NCI-H128 (cell line): ENCODE results near the gene WDCP.
"Not testable (repeated sequence)": the region's sequence is repeated elsewhere in the genome, so short reads cannot be mapped to it uniquely, and the experiment has no call there.

Source experiments
- DNase-seq: peaks from one replicate; lab custom pipeline; 2025; ENCODE audit not compliant: unreplicated experiment; lab: John Stamatoyannopoulos, UW

Gene WDCP

GRCh38 chr2:24022975-24023575 lies 24.1 kb downstream of the WDCP start:
- DNase-seq, result no peak

- DNase-seq, result no peak
These were observed 24.7 kb downstream of the WDCP start for GRCh38 chr2:24022324-24022974.

GRCh38 chr2:24021122-24021998 lies 25.8 kb downstream of the WDCP start:
- DNase-seq, result no peak

- DNase-seq, result no peak
These were observed 26.9 kb downstream of the WDCP start for GRCh38 chr2:24020244-24020643.

GRCh38 chr2:24019729-24020128 lies 27.5 kb downstream of the WDCP start:
- no peak for DNase-seq

- no peak for DNase-seq
These were observed 28.9 kb downstream of the WDCP start for GRCh38 chr2:24018241-24018640.

GRCh38 chr2:24017711-24018110 lies 29.5 kb downstream of the WDCP start:
- DNase-seq, result no peak

GRCh38 chr2:24016853-24017703 lies 30.1 kb downstream of the WDCP start:
- no peak for DNase-seq

- DNase-seq, result no peak
These were observed 30.8 kb downstream of the WDCP start for GRCh38 chr2:24016376-24016761.

- no peak for DNase-seq
These were observed 31.4 kb downstream of the WDCP start for GRCh38 chr2:24015562-24016375.

- DNase-seq, result not testable (repeated sequence)
These were observed 32.3 kb downstream of the WDCP start for GRCh38 chr2:24014902-24015301.

- DNase-seq, result no peak
These were observed 34.5 kb downstream of the WDCP start for GRCh38 chr2:24012521-24013188.

- no peak for DNase-seq
These were observed 35.7 kb downstream of the WDCP start for GRCh38 chr2:24011250-24012104.

- no peak for DNase-seq
These were observed 36.5 kb downstream of the WDCP start for GRCh38 chr2:24010477-24011249.

- DNase-seq, result no peak
These were observed 37.3 kb downstream of the WDCP start, which contains the start of gene MFSD2B for GRCh38 chr2:24009680-24010476. Gene MFSD2B (plus strand): TSS chr2:24010085. CDS start chr2:24010097, 12 bp downstream.

- DNase-seq, result no peak
These were observed 37.9 kb downstream of the WDCP start for GRCh38 chr2:24009367-24009679.

GRCh38 chr2:24008672-24009366 lies 38.4 kb downstream of the WDCP start:
- DNase-seq, result no peak
